ENCODE results near the gene BPI. TPM values are rescaled to one million over a fixed set of nuclear protein-coding genes. Genes with fewer than 3 reads are reported as not detected.

The BPI gene
- total RNA-seq, 1 donor from 2014 or later, result not detected

DNA sequence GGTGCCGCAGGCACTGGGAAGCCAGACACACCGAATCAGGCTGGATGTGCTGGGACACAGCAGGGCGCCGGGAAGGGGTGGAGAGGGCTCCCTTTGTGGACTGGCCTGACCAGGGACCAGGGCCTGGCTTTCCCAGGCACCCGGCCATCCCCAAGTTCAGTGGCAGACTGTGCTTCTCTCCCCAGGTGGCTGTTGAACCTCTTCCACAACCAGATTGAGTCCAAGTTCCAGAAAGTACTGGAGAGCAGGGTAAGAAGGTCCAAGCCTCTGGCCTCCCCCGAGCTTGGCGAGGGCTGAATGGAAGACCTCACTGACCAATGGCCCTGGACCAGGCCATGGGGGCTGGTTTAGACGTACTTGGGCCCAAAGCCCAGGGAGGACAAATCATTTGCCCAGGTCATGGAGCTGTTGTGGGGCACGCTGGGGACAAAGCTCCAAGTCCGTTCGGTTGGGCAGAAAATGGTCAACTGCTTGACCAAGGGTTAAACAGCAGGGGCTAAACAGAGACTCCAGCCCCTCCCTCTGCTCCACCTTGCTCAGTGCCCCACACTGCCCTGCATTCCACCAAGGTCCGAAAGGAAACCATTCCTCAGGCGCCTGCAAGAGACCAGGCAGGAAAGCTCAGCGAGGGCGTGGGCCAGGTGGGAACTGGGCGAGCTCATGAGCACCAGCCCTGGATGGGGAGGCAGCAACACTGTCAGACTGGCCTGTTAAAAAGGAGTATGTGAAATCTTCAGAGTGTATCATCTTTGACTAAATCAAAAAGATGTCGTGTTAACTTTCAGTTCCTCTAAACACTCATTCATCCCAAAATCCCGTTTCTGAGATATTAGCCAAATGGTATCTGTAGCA lies 51.4 kb downstream of the BPI start:
- no peak overlapping the region for H3K4me3 ChIP-seq (ENCODE audit: low read depth, low read length)
- TF ChIP-seq, protein P1, sequence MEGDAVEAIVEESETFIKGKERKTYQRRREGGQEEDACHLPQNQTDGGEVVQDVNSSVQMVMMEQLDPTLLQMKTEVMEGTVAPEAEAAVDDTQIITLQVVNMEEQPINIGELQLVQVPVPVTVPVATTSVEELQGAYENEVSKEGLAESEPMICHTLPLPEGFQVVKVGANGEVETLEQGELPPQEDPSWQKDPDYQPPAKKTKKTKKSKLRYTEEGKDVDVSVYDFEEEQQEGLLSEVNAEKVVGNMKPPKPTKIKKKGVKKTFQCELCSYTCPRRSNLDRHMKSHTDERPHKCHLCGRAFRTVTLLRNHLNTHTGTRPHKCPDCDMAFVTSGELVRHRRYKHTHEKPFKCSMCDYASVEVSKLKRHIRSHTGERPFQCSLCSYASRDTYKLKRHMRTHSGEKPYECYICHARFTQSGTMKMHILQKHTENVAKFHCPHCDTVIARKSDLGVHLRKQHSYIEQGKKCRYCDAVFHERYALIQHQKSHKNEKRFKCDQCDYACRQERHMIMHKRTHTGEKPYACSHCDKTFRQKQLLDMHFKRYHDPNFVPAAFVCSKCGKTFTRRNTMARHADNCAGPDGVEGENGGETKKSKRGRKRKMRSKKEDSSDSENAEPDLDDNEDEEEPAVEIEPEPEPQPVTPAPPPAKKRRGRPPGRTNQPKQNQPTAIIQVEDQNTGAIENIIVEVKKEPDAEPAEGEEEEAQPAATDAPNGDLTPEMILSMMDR (conservative IDR thresholded peaks at IDR 0.05; ENCODE audit: low read depth, low read length), result no peak
- no peak for DNase-seq (ENCODE audit: low read depth)

DNA sequence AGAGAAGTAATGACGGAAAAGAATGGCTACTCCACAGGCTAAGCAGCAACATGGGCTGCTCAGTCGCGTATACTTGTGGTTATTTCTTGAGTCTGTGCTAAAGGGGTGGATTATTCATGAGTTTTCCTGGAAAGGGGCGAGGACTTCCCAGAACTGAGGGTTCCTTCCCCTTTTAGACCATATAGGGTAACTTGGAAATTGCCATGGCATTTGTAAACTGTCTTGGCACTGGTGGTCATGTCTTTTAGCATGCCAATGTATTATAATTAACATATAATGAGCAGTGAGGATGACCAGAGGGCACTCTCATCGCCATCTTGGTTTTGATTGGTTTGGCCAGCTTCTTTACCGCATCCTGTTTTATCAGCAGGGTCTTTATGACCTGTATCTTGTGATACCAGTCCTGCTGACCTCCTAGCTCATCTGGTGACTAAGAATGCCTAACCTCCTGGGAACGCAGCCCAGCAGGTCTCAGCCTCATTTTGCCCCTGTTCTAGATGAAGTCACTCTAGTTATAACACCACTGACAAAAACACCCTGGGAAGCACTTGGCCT lies 53.8 kb downstream of the BPI start:
- TF ChIP-seq, protein P1 (conservative IDR thresholded peaks at IDR 0.05; ENCODE audit: low read depth, low read length), result no peak
- DNase-seq (ENCODE audit: low read depth), result no peak
- no peak overlapping the region for H3K4me3 ChIP-seq (ENCODE audit: low read depth, low read length)

DNA sequence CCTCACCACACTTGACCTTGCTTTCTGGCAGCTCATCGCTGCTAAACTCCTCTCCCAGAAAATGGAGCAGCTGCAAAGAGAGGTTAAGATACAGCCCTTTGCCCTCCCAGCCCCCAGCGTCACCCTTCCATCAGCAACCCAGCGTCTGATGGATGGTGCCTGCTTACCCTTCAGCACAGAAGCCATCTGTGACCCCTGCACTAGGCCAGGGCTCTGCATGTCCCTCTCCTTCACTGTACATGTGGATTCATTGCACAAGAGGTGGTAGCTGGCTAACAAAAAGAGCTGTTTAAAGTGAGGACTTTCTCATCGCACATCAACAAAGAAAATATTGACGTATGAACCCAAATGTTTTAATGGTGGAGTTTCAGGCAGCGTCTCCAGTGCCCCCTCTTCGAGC lies 54.6 kb downstream of the BPI start:
- TF ChIP-seq, protein P1 (conservative IDR thresholded peaks at IDR 0.05; ENCODE audit: low read depth, low read length), result no peak
- no peak for DNase-seq (ENCODE audit: low read depth)
- H3K4me3 ChIP-seq (ENCODE audit: low read depth, low read length), result no peak overlapping the region

DNA sequence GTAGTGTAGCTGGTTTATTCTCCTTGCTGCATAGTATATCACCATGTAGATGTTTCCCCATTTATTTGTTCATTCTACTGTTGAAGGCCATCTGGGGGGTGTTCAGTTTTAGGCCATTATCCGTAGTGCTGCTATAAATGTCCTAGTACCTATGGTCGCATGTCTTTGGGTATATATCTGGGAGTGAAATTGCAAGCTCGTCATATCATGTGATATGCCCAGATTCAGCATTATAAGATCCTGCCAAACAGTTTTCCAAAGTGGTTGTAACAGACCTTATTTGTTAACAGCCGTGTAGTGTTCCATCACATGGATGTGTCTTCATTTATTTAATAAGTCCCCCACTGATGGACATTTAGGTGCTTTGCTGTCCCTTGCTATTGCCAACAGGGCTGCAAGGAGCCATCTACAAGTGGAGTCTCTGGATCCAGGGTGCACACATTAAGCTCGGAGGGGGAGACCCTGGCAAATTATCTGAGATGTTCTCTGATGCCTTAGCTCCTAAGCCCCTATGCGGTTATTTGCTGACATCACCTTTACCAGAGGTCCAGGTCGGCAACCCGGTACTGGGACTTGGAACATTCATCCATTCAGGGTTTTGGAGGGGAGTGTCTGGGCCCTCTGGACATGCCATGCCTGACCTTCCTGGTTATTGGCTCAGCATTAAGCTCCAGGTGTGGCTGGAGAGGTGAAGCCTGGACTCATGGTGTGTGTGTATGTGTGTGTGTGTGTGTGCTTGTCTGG lies 59.2 kb downstream of the BPI start:
- TF ChIP-seq, protein P1 (conservative IDR thresholded peaks at IDR 0.05; ENCODE audit: low read depth, low read length), result no peak
- DNase-seq (ENCODE audit: low read depth), result no peak
- H3K4me3 ChIP-seq (ENCODE audit: low read depth, low read length), result no peak overlapping the region

DNA sequence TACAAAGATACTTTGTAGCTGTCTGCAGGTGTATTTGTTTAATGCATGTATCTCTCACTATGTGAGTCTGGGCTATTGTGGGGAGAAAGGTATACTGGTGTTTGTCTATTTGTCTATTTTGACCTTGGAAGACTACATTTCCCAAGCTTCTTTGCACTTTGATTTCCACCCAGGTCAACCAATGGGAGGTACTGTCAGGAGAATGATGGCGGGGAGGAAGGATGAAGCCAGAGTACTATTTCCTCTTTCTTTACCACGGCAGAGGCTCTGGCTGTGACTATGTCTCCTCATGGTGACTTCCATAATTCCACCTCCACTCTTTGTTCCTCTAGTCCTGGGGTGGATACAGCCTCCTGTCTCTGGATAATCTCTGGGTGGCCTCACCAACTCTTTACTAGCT lies 65.4 kb downstream of the BPI start:
- DNase-seq (ENCODE audit: low read depth), result no peak
- no peak overlapping the region for H3K4me3 ChIP-seq (ENCODE audit: low read depth, low read length)
- TF ChIP-seq, protein P1 (conservative IDR thresholded peaks at IDR 0.05; ENCODE audit: low read depth, low read length), result no peak

DNA sequence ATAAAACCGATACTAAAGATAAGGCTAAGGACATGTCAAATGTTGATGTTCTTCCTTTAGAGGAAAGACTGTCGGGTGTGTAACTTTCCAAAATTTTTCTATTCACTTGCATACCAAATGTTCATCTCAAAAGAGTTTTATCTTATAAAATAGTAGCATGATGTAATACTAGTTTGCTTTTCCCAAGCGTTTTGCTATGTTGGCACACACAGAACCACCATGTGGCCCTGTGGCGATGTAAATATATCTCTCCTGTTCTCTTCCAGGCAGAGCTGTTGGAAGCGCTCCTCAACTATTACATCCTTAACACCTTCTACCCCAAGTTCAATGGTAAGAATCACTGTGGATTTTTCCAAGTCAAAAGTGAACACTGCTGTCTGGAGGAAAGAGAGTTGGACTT lies 68.8 kb downstream of the BPI start:
- no peak overlapping the region for H3K4me3 ChIP-seq (ENCODE audit: low read depth, low read length)
- DNase-seq (ENCODE audit: low read depth), result no peak
- TF ChIP-seq, protein P1 (conservative IDR thresholded peaks at IDR 0.05; ENCODE audit: low read depth, low read length), result no peak

Data from epithelial cell of proximal tubule (primary cell).